T-cell (primary cell): Measurements from ENCODE around the gene TSHB. TPM values are rescaled to one million over a fixed set of nuclear protein-coding genes. Genes with fewer than 3 reads are reported as not detected.

Experiments used
- ATAC-seq, 4 experiments: fragments of 200-7000 bp in 3 of 4; fragments of 150-1000 bp in 1 of 4; cut with Tn5 transposase; replicated peaks in 1 of 4; 1 replicate in 3 of 4; 2 replicates in 1 of 4; pipeline ENCODE4 v1.10.0; 2021; ENCODE audit warnings: moderate library complexity in 3 of 4, mild to moderate bottlenecking in 2 of 4, moderate number of reproducible peaks in 1 of 4
- CTCF ChIA-PET, 2 donors: fragments of 300-600 bp; sonication (Branson Sonifier 250); formaldehyde crosslinking; loops; one replicate each; lab custom pipeline; 2022; ENCODE audit warnings: antibody characterized with exemption in 2 of 2; lab: Charles Lee
- POLR2A ChIA-PET, 2 donors: fragments of 300-600 bp; sonication (Branson Sonifier 250); formaldehyde crosslinking; loops; one replicate each; lab custom pipeline; 2022; ENCODE audit warnings: antibody characterized with exemption in 2 of 2; lab: Charles Lee
- DNase-seq, 35 experiments: peaks; one replicate each; pipeline versions ENCODE4 v3.0.0 to v3.0.0-alpha.2; 2013 to 2023
- H3K27ac ChIP-seq: one replicate; pipeline ENCODE4 v1.5.1; 2013; ENCODE audit warnings: low read length
- H3K27me3 ChIP-seq, 2 experiments: replicated peaks in 1 of 2; 1 replicate in 1 of 2; 2 replicates in 1 of 2; pipeline versions ENCODE4 v1.6.1 to v1.7.0; 2013; ENCODE audit warnings: low read length in 1 of 2, mixed read lengths in 1 of 2; ENCODE audit not compliant: control insufficient read depth in 2 of 2, insufficient read depth in 2 of 2; ENCODE audit errors: extremely low read depth in 1 of 2
- H3K36me3 ChIP-seq, 2 donors: 1 replicate in 1 of 2; 2 replicates in 1 of 2; pipeline versions ENCODE4 v1.6.1 to v1.7.0; 2013; ENCODE audit warnings: low read length in 1 of 2; ENCODE audit not compliant: control insufficient read depth in 2 of 2, insufficient read depth in 1 of 2; ENCODE audit errors: extremely low read depth in 1 of 2
- H3K4me1 ChIP-seq, 2 experiments: 1 replicate in 1 of 2; 2 replicates in 1 of 2; pipeline versions ENCODE4 v1.6.1 to v1.7.0; 2013; ENCODE audit warnings: low read length in 2 of 2, mixed read lengths in 1 of 2; ENCODE audit not compliant: insufficient read depth in 2 of 2, control insufficient read depth in 1 of 2; ENCODE audit errors: extremely low read depth in 1 of 2
- H3K4me3 ChIP-seq, 2 donors: 1 replicate in 1 of 2; 2 replicates in 1 of 2; pipeline versions ENCODE4 v1.5.1 to v1.7.0; 2013; ENCODE audit warnings: mild to moderate bottlenecking in 2 of 2, low read length in 1 of 2, moderate library complexity in 1 of 2; ENCODE audit not compliant: control insufficient read depth in 1 of 2; ENCODE audit errors: extremely low read depth in 1 of 2
- H3K9me3 ChIP-seq: 2 replicates; pipeline ENCODE4 v1.7.0; 2013
- H3K27ac Mint-ChIP-seq, 2 donors: one replicate each; pipeline ENCODE4 v1.8.0; 2020 to 2021; ENCODE audit warnings: mild to moderate bottlenecking in 2 of 2, mixed read lengths in 2 of 2
- H3K27me3 Mint-ChIP-seq, 2 donors: one replicate each; pipeline ENCODE4 v1.8.0; 2021 to 2022; ENCODE audit warnings: mixed read lengths in 2 of 2
- H3K36me3 Mint-ChIP-seq: one replicate; pipeline ENCODE4 v1.8.0; 2021; ENCODE audit warnings: mixed read lengths
- H3K4me1 Mint-ChIP-seq, 3 donors: one replicate each; pipeline ENCODE4 v1.8.0; 2020 to 2022; ENCODE audit warnings: mixed read lengths in 3 of 3, mild to moderate bottlenecking in 1 of 3
- H3K4me3 Mint-ChIP-seq, 3 donors: one replicate each; pipeline ENCODE4 v1.8.0; 2020 to 2022; ENCODE audit warnings: mild to moderate bottlenecking in 3 of 3, mixed read lengths in 3 of 3, moderate library complexity in 3 of 3
- H3K9me3 Mint-ChIP-seq, 3 donors: one replicate each; pipeline ENCODE4 v1.8.0; 2020 to 2022; ENCODE audit warnings: mixed read lengths in 3 of 3
- WGBS: methylation state at CpG from one replicate; pipeline ENCODE4 v1.1.5; 2013; ENCODE audit warnings: missing lambda C conversion rate; ENCODE audit not compliant: insufficient coverage; 5-methylcytosine and 5-hydroxymethylcytosine counted together
- total RNA-seq, 35 experiments: library from RNA in 6 of 35; stranded (reverse) in 6 of 35; fragments of 120-200 nt in 1 of 35; gene quantifications; one replicate each; pipeline versions ENCODE4 v1.2.1 to v1.2.4 and lab custom pipeline; 2013 to 2026

The TSHB gene
- total RNA-seq, 5 donors from 2014 or later (not counting 1 experiment from before 2014, with no cell fraction given): not detected

DNA sequence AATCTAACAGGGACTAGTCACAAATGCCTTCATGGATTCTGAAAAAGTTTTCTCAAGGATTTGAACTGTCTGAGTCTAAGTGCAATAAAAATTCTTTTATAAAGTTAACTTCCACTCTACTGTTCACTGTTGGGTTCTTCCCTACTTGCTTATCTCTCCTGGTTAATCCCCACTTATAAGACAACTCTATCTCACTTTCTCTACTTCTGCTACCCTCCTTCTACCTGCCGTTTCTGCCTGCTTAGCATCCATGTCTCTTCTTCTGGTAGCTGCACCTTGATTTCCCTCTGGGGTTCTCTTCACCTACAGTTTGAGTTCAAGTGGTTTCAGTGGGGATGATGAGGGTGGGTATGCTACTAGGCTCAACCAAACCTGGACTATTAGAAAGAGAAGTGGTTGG, 6.0 kb downstream of the TSHB start:
- no peaks in the 10 kb centered on the region for H3K4me1 Mint-ChIP-seq
- DNase-seq: no peak
- ChIA-PET CTCF (no interaction called here), POLR2A (no interaction called here)
- Histone ChIP-seq H3K4me3 (no peak overlapping the region), H3K27me3 (no peaks in the 10 kb centered on the region), H3K27ac (no peak overlapping the region), H3K36me3 (no peaks in the 10 kb centered on the region), H3K9me3 (no peaks in the 10 kb centered on the region), H3K4me1 (no peaks in the 10 kb centered on the region)
- no CpG with 5 or more reads among the region's 1 CpG for WGBS
- no peak overlapping the region for H3K27ac Mint-ChIP-seq
- no peaks in the 10 kb centered on the region for H3K36me3 Mint-ChIP-seq
- H3K9me3 Mint-ChIP-seq: no peaks in the 10 kb centered on the region
- ATAC-seq: no peak
- peaks cover 0 to 5% of the 10 kb centered on the region in 2 donors for H3K27me3 Mint-ChIP-seq
- H3K4me3 Mint-ChIP-seq: no peak overlapping the region

- 83% methylated on average over 1 of the region's 4 CpGs for WGBS
- POLR2A ChIA-PET: no interaction called here
- CTCF ChIA-PET: interaction anchor here in 1 of 2 donors (0.6 kb wide), 1 partner anchor 79 kb away, joined by 3 read pairs; no protein-coding TSS in a partner anchor
- no peak overlapping the region for H3K27ac ChIP-seq
- H3K27me3 Mint-ChIP-seq: peaks cover 0 to 5% of the 10 kb centered on the region in 2 donors
- no peak for DNase-seq
- no peaks in the 10 kb centered on the region for H3K4me1 ChIP-seq
- no peaks in the 10 kb centered on the region for H3K9me3 ChIP-seq
- no peaks in the 10 kb centered on the region for H3K27me3 ChIP-seq
- no peaks in the 10 kb centered on the region for H3K36me3 Mint-ChIP-seq
- no peak for ATAC-seq
- no peak overlapping the region for H3K4me3 Mint-ChIP-seq
- no peaks in the 10 kb centered on the region for H3K9me3 Mint-ChIP-seq
- H3K36me3 ChIP-seq: no peaks in the 10 kb centered on the region
- H3K27ac Mint-ChIP-seq: no peak overlapping the region
- no peaks in the 10 kb centered on the region for H3K4me1 Mint-ChIP-seq
- H3K4me3 ChIP-seq: no peak overlapping the region
Observed at GRCh38 chr1:115036814-115037507, 7.3 kb downstream of the TSHB start.

GRCh38 chr1:115040501-115040900, 10.9 kb downstream of the TSHB start:
- no peaks in the 10 kb centered on the region for H3K4me1 ChIP-seq
- Mint-ChIP-seq H3K36me3 (peaks cover 15% of the 10 kb centered on the region), H3K9me3 (peaks cover 0 to 8% (median 6%) of the 10 kb centered on the region in 3 donors), H3K4me3 (no peak overlapping the region), H3K27ac (no peak overlapping the region), H3K27me3 (no peaks in the 10 kb centered on the region), H3K4me1 (no peaks in the 10 kb centered on the region)
- no peaks in the 10 kb centered on the region for H3K9me3 ChIP-seq
- ChIA-PET CTCF (no interaction called here), POLR2A (no interaction called here)
- no peak for DNase-seq
- WGBS: no CpG with 5 or more reads among the region's 2 CpGs
- no peaks in the 10 kb centered on the region for H3K27me3 ChIP-seq
- H3K36me3 ChIP-seq: no peaks in the 10 kb centered on the region
- ATAC-seq: no peak
- no peak overlapping the region for H3K27ac ChIP-seq
- H3K4me3 ChIP-seq: no peak overlapping the region

DNA sequence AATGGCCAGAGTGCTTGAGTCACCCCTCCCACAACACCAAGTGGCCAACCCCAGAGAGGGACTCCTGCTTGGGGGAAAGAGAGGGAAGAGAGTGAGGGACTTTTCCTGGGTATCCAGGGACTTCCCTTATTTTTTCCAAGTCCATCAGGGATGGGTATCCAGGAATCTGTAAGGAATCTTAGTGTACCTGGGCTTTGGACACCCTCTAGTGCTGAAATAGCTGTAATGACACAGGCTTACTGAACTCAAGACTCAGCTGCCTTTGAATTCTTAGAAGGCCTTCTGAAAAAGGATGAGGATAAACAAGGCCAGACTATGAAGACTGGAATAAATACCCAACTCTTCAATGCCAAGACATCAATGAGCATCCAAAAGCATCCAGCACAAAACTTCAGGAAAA, 12.0 kb downstream of the TSHB start:
- no peaks in the 10 kb centered on the region for H3K4me1 ChIP-seq
- Mint-ChIP-seq H3K27me3 (no peaks in the 10 kb centered on the region), H3K36me3 (peaks cover 15% of the 10 kb centered on the region), H3K9me3 (peaks cover 0 to 8% (median 6%) of the 10 kb centered on the region in 3 donors), H3K4me1 (no peaks in the 10 kb centered on the region), H3K27ac (no peak overlapping the region), H3K4me3 (no peak overlapping the region)
- H3K36me3 ChIP-seq: no peaks in the 10 kb centered on the region
- POLR2A ChIA-PET: no interaction called here
- ATAC-seq (no peak), DNase-seq (no peak)
- H3K9me3 ChIP-seq: no peaks in the 10 kb centered on the region
- CTCF ChIA-PET: no interaction called here
- no peak overlapping the region for H3K27ac ChIP-seq
- no peaks in the 10 kb centered on the region for H3K27me3 ChIP-seq
- H3K4me3 ChIP-seq: no peak overlapping the region

DNA sequence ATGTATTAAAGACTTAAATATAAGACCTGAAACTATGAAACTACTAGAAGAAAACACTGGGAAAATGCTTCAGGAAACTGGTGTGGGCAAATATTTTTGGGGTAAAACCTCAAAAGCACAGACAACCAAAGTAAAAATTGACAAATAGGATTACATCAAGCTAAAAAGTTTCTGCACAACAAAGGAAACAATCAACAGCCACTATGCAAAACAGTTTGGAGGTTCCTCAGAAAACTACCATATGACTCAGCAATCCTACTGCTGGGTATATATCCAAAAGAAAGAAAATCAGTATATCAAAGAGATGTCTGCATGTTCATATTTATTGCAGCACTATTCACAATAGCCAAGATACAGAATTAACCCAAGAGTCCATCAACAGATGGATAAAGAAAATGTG, 17.1 kb downstream of the TSHB start:
- DNase-seq: no peak
- H3K36me3 ChIP-seq: no peaks in the 10 kb centered on the region
- peaks cover 18% of the 10 kb centered on the region for H3K36me3 Mint-ChIP-seq
- H3K27me3 ChIP-seq: no peaks in the 10 kb centered on the region
- H3K9me3 Mint-ChIP-seq: peaks cover 0 to 8% (median 6%) of the 10 kb centered on the region in 3 donors
- POLR2A ChIA-PET: no interaction called here
- no peak for ATAC-seq
- H3K4me3 Mint-ChIP-seq: no peak overlapping the region
- no peak overlapping the region for H3K4me3 ChIP-seq
- no peak overlapping the region for H3K27ac Mint-ChIP-seq
- CTCF ChIA-PET: interaction anchor here in 1 of 2 donors (0.6 kb wide), 1 partner anchor 45 kb away, joined by 4 read pairs; no protein-coding TSS in a partner anchor
- H3K27ac ChIP-seq: no peak overlapping the region
- no peaks in the 10 kb centered on the region for H3K27me3 Mint-ChIP-seq
- H3K4me1 ChIP-seq: peaks cover 0 to 4% of the 10 kb centered on the region in 2 experiments
- H3K9me3 ChIP-seq: no peaks in the 10 kb centered on the region
- peaks cover 0 to 5% (median 2%) of the 10 kb centered on the region in 3 donors for H3K4me1 Mint-ChIP-seq

DNA sequence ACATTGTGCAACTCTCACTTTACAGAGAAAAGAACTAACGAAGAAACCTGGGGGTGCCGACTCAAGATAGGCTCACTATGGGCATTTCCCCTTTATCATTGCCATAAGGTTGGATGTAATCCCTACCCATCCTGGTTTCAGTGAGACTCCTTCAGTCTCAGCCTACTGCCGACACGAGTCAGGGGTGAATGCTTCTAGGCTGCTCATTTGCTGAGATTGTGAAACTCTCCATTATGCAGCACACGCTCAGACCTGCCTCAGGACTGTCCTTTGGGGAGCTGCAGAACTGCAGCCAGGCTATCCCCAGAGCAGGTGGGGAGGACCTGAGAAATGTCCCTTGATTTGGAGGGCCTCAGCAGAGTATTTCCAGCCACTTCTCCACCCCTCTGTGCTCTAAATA, 22.2 kb downstream of the TSHB start:
- Mint-ChIP-seq H3K4me1 (peaks cover 0 to 7% (median 2%) of the 10 kb centered on the region in 3 donors), H3K27ac (no peak overlapping the region), H3K9me3 (no peaks in the 10 kb centered on the region), H3K27me3 (no peaks in the 10 kb centered on the region), H3K36me3 (peaks cover 6% of the 10 kb centered on the region), H3K4me3 (no peak overlapping the region)
- ChIA-PET CTCF (interaction anchor here (0.6 to 1.6 kb wide), 3 partner anchors 47 to 63 kb away, joined by 3 to 15 read pairs (median 3); no protein-coding TSS in a partner anchor), POLR2A (interaction anchor here in 1 of 2 donors (0.5 kb wide), 1 partner anchor 199 kb away, joined by 9 read pairs; no protein-coding TSS in a partner anchor)
- no peaks in the 10 kb centered on the region for H3K36me3 ChIP-seq
- no peak overlapping the region for H3K4me3 ChIP-seq
- H3K4me1 ChIP-seq: peaks cover 0 to 4% of the 10 kb centered on the region in 2 experiments
- no peaks in the 10 kb centered on the region for H3K27me3 ChIP-seq
- ATAC-seq: no peak
- H3K9me3 ChIP-seq: no peaks in the 10 kb centered on the region
- no peak for DNase-seq
- 78% methylated on average over 4 of the region's 5 CpGs for WGBS
- no peak overlapping the region for H3K27ac ChIP-seq
